ENCODE results near the gene VAMP8. TPM values are rescaled to one million over a fixed set of nuclear protein-coding genes. Genes with fewer than 3 reads are reported as not detected.

Gene VAMP8
- total RNA-seq = 100 to 1,000 TPM in 1 of 2 experiments, 10 to 100 TPM in 1; 98.5 to 107 TPM
- 100 to 1,000 TPM; 401 to 612 TPM for polyA plus RNA-seq

DNA sequence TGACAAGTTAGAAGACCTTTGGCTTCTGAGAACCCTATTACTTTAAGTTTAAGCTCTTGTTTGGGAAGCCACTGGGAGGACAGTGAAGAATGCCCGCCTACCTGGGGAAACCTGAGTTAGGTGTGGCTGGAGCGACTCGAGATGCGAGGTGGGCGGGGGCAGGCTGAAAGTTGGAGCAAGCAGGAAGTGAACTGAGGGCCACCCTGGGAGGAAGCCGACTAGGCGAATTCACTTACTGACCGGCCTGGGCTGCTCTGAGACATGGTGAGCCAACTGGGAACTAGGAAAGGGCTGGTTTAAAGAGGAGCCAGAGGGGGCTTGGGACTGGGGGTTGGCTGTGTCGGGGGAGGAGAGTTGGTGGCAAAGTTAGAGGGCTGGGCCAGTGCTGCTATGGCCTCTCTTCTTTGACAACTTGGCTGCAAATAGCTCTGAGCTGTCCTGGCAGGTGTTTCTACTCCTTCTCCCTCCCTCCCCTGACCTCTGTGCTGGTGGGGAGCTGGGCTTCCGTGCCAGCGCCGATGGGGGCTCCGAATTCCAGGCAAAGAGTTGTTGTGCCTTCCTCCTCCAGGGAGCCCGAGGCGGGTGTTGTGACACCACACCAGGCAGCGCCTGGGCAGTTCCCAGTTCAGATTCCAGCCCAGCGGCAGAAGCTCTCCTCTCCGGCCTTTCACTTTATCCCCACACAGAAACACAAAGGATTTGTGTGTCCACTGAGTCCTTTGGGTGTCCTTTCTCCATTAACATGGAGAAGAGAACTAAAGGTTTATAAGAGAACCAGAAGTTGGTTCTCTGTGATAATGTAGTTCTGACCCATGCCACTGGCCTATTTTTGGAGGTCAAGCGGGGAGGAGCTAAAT lies at the start of gene VAMP8:
TSS of gene VAMP8 (plus strand) at position 201 of the 857 bp plus-strand sequence. CDS start at position 262, 61 bp downstream.
- H3K27ac ChIP-seq (ENCODE audit: low read depth, low read length) = peak within 1 kb of the TSS; percentile 76
- ChIA-PET POLR2A (ENCODE audit: partially characterized antibody) (interaction anchor here (1.0 to 5.7 kb wide), 17 partner anchors 9 to 250 kb away, joined by 3 to 50 read pairs (median 6); partner anchors contain the start of genes C2orf68, GGCX, MAT2A and RNF181), CTCF (ENCODE audit: partially characterized antibody) (interaction anchor here (0.5 to 3.1 kb wide), 5 partner anchors 11 to 279 kb away, joined by 3 to 8 read pairs (median 5); no protein-coding TSS in a partner anchor)
- intact Hi-C loops (cut with micrococcal nuclease) = loop anchor here (1.0 to 2.0 kb wide), 3 partner anchors 16 to 25 kb away; partner anchors contain the start of genes GGCX, RNF181 and TMEM150A
- no peaks in the 10 kb centered on the region for H3K27me3 ChIP-seq (ENCODE audit: insufficient read depth, low read length)
- peak within 1 kb of the TSS; percentile 62 to 86 for H3K4me3 ChIP-seq (ENCODE audit: low read length in 2 of 2)
- DNase-seq = peak; percentile 48 to 75 (median 57)
- peak within 1 kb of the TSS; percentile 86 to 98 (median 93) for H3K27ac Mint-ChIP-seq
- H3K4me1 ChIP-seq (ENCODE audit: insufficient read depth, low read length) = peaks cover 30% of the 10 kb centered on the region
- peak within 1 kb of the TSS; percentile 90 to 98 (median 96) for H3K4me3 Mint-ChIP-seq
- H3K36me3 Mint-ChIP-seq = peaks cover 21 to 23% of the 10 kb centered on the region in 2 donors
- H3K9me3 ChIP-seq (ENCODE audit: control insufficient read depth in 1 of 2, low read length in 2 of 2) = no peaks in the 10 kb centered on the region
- H3K27me3 Mint-ChIP-seq = no peaks in the 10 kb centered on the region
- peaks cover 20 to 48% (median 36%) of the 10 kb centered on the region in 4 donors for H3K4me1 Mint-ChIP-seq
- H3K36me3 ChIP-seq (ENCODE audit: insufficient read depth, low read length) = peaks cover 12% of the 10 kb centered on the region
- H3K9me3 Mint-ChIP-seq = no peaks in the 10 kb centered on the region

DNA sequence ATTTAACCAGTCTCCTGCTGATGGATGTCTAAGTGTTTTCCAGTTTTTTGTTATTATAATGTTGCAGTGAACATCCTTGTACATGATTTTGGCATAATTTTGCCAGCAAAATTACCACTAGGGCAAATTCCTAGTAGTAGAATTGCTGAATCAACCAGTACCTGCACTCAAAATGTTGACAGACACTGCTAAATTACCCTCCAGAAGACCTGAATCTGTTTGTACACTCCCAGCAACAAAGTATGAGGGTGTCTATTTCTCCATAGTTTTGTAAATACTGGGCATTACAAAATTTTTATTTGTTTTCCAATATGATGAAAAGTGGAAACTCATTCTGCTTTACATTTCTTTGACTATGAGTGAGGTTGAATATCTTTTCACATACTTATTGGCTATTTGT lies 49.6 kb upstream of the VAMP8 start:
- H3K36me3 ChIP-seq (ENCODE audit: insufficient read depth, low read length) = no peaks in the 10 kb centered on the region
- H3K9me3 ChIP-seq (ENCODE audit: control insufficient read depth in 1 of 2, low read length in 2 of 2) = no peaks in the 10 kb centered on the region
- intact Hi-C loops (cut with micrococcal nuclease) = no loop called here
- ChIA-PET POLR2A (ENCODE audit: partially characterized antibody) (no interaction called here), CTCF (ENCODE audit: partially characterized antibody) (no interaction called here)
- H3K4me3 ChIP-seq (ENCODE audit: low read length in 2 of 2) = no peak overlapping the region
- Mint-ChIP-seq H3K4me3 (no peak overlapping the region), H3K36me3 (no peaks in the 10 kb centered on the region), H3K9me3 (no peaks in the 10 kb centered on the region), H3K4me1 (no peaks in the 10 kb centered on the region), H3K27me3 (peaks cover 3 to 7% of the 10 kb centered on the region in 2 donors), H3K27ac (no peak overlapping the region)
- H3K27ac ChIP-seq (ENCODE audit: low read depth, low read length) = no peak overlapping the region
- no peaks in the 10 kb centered on the region for H3K27me3 ChIP-seq (ENCODE audit: insufficient read depth, low read length)
- no peaks in the 10 kb centered on the region for H3K4me1 ChIP-seq (ENCODE audit: insufficient read depth, low read length)
- DNase-seq = no peak

DNA sequence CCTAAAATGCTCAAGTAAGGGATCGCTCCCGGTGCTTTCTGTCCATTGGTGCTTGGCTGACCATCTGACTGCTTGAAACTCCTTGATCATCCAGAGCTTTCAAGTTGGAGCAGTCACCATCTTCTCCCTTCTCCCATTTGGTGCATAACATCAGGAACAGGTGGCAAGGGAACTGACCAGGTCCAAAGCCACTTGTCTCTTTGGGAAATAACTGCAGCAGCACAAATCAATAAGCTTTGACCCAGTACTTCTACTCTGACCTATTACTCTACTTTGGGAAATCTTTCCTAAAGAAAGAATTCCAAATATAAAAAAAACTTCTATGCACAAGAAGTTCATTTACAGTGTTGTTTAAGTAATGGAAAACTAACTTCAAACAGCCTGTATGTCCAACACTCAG lies 49.0 kb upstream of the VAMP8 start:
- Histone ChIP-seq H3K27me3 (ENCODE audit: insufficient read depth, low read length) (no peaks in the 10 kb centered on the region), H3K9me3 (ENCODE audit: control insufficient read depth in 1 of 2, low read length in 2 of 2) (no peaks in the 10 kb centered on the region), H3K36me3 (ENCODE audit: insufficient read depth, low read length) (no peaks in the 10 kb centered on the region), H3K27ac (ENCODE audit: low read depth, low read length) (no peak overlapping the region), H3K4me1 (ENCODE audit: insufficient read depth, low read length) (no peaks in the 10 kb centered on the region), H3K4me3 (ENCODE audit: low read length in 2 of 2) (no peak overlapping the region)
- Mint-ChIP-seq H3K4me1 (no peaks in the 10 kb centered on the region), H3K36me3 (no peaks in the 10 kb centered on the region), H3K27ac (no peak overlapping the region), H3K27me3 (peaks cover 3 to 7% of the 10 kb centered on the region in 2 donors), H3K9me3 (no peaks in the 10 kb centered on the region), H3K4me3 (no peak overlapping the region)
- ChIA-PET CTCF (ENCODE audit: partially characterized antibody) (no interaction called here), POLR2A (ENCODE audit: partially characterized antibody) (interaction anchor here (1.8 kb wide), 1 partner anchor 10 kb away, joined by 8 read pairs; the partner anchor contains the start of gene MAT2A)
- no peak for DNase-seq
- intact Hi-C loops (cut with micrococcal nuclease) = no loop called here

DNA sequence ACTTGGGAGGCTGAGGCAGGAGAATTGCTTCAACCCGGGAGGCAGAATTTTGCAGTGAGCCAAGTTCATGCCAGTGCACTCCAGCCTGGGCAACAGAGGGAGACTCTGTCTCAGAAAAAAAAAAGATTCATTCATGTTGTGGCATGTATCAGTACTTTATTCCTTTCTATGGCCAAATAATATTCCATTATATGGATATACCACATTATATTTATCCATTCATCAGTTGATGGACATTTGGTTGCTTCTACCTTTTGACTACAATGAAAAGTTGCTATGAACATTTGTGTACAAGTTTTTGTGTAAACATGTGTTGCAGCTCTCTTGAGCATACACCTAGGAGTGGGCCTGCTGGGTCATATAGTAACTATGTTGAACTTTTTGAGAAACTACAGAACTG lies 47.6 kb upstream of the VAMP8 start:
- intact Hi-C loops (cut with micrococcal nuclease) = no loop called here
- no peak overlapping the region for H3K4me3 ChIP-seq (ENCODE audit: low read length in 2 of 2)
- H3K27me3 ChIP-seq (ENCODE audit: insufficient read depth, low read length) = no peaks in the 10 kb centered on the region
- no peaks in the 10 kb centered on the region for H3K36me3 ChIP-seq (ENCODE audit: insufficient read depth, low read length)
- Mint-ChIP-seq H3K4me1 (no peaks in the 10 kb centered on the region), H3K9me3 (no peaks in the 10 kb centered on the region), H3K27me3 (peaks cover 3 to 7% of the 10 kb centered on the region in 2 donors), H3K4me3 (no peak overlapping the region), H3K36me3 (no peaks in the 10 kb centered on the region), H3K27ac (no peak overlapping the region)
- H3K27ac ChIP-seq (ENCODE audit: low read depth, low read length) = no peak overlapping the region
- no peaks in the 10 kb centered on the region for H3K4me1 ChIP-seq (ENCODE audit: insufficient read depth, low read length)
- DNase-seq = no peak
- POLR2A ChIA-PET (ENCODE audit: partially characterized antibody) = interaction anchor here (1.8 kb wide), 1 partner anchor 8 kb away, joined by 8 read pairs; the partner anchor contains the start of gene MAT2A
- CTCF ChIA-PET (ENCODE audit: partially characterized antibody) = interaction anchor here (0.9 kb wide), 1 partner anchor 9 kb away, joined by 3 read pairs; the partner anchor contains the start of gene MAT2A
- H3K9me3 ChIP-seq (ENCODE audit: control insufficient read depth in 1 of 2, low read length in 2 of 2) = no peaks in the 10 kb centered on the region

DNA sequence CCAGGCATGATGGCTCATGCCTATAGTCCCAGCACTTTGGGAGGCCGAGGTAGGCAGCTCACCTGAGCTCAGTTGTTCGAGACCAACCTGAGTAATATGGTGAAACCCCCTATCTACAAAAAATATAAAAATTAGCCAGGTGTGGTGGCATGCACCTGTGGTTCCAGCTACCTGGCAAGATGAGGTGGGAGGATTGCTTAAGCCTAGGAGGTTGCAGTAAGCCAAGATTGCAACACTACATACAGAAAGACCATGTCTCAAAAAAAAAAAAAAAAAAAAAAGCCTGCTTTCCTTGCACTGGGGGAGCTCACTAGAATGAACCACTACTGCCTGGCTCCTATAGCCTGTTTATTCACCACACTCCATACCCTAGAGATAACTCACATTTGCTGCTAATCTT lies 45.8 kb upstream of the VAMP8 start:
- Mint-ChIP-seq H3K36me3 (no peaks in the 10 kb centered on the region), H3K4me3 (no peak overlapping the region), H3K27me3 (peaks cover 3 to 4% of the 10 kb centered on the region in 2 donors), H3K4me1 (peaks cover 0 to 4% (median 2%) of the 10 kb centered on the region in 4 donors), H3K9me3 (no peaks in the 10 kb centered on the region), H3K27ac (no peak overlapping the region)
- Histone ChIP-seq H3K4me1 (ENCODE audit: insufficient read depth, low read length) (no peaks in the 10 kb centered on the region), H3K27ac (ENCODE audit: low read depth, low read length) (no peak overlapping the region), H3K9me3 (ENCODE audit: control insufficient read depth in 1 of 2, low read length in 2 of 2) (no peaks in the 10 kb centered on the region), H3K4me3 (ENCODE audit: low read length in 2 of 2) (no peak overlapping the region), H3K27me3 (ENCODE audit: insufficient read depth, low read length) (no peaks in the 10 kb centered on the region), H3K36me3 (ENCODE audit: insufficient read depth, low read length) (no peaks in the 10 kb centered on the region)
- CTCF ChIA-PET (ENCODE audit: partially characterized antibody) = no interaction called here
- intact Hi-C loops (cut with micrococcal nuclease) = no loop called here
- POLR2A ChIA-PET (ENCODE audit: partially characterized antibody) = interaction anchor here (0.6 to 0.7 kb wide), 2 partner anchors 51 to 664 kb away, joined by 3 read pairs; partner anchors contain the start of gene IMMT
- DNase-seq = no peak

DNA sequence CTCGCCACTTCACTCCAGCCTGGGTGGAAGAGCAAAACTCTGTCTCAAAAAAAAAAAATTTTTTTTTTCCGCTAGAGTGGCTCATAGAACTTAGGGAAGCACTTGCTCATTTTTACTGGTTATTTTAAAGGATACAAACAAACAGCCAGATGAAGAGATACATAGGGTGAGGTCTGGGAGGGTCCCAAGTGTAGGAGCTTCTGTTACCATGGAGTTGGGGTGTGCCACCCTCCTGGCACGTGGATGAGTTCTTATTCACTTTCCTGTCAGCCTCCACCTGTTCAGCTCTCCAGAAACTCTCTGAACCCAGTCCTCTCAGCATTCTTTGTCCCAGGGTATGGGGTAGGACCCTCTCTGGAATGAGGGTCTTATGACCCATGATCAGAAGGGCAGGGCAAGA lies 43.3 kb upstream of the VAMP8 start:
- no peak overlapping the region for H3K27ac ChIP-seq (ENCODE audit: low read depth, low read length)
- ChIA-PET POLR2A (ENCODE audit: partially characterized antibody) (interaction anchor here (1.0 to 1.3 kb wide), 2 partner anchors 9 to 115 kb away, joined by 3 to 4 read pairs; partner anchors contain the start of gene SH2D6), CTCF (ENCODE audit: partially characterized antibody) (interaction anchor here (12.4 kb wide), 1 partner anchor 19 kb away, joined by 144 read pairs; no protein-coding TSS in a partner anchor)
- DNase-seq = no peak
- no peaks in the 10 kb centered on the region for H3K9me3 ChIP-seq (ENCODE audit: control insufficient read depth in 1 of 2, low read length in 2 of 2)
- H3K4me3 ChIP-seq (ENCODE audit: low read length in 2 of 2) = no peak overlapping the region
- H3K36me3 ChIP-seq (ENCODE audit: insufficient read depth, low read length) = no peaks in the 10 kb centered on the region
- H3K27me3 Mint-ChIP-seq = peaks cover 0 to under 1% of the 10 kb centered on the region in 2 donors
- no peak overlapping the region for H3K4me3 Mint-ChIP-seq
- H3K27me3 ChIP-seq (ENCODE audit: insufficient read depth, low read length) = no peaks in the 10 kb centered on the region
- intact Hi-C loops (cut with micrococcal nuclease) = no loop called here
- H3K4me1 ChIP-seq (ENCODE audit: insufficient read depth, low read length) = peaks cover 12% of the 10 kb centered on the region
- H3K27ac Mint-ChIP-seq = peak overlapping the region in 1 of 7 donors; percentile 47
- H3K9me3 Mint-ChIP-seq = peaks cover 0 to 2% (median 0%) of the 10 kb centered on the region in 8 donors
- H3K36me3 Mint-ChIP-seq = peaks cover 0 to 8% of the 10 kb centered on the region in 2 donors
- H3K4me1 Mint-ChIP-seq = peaks cover 6 to 17% (median 14%) of the 10 kb centered on the region in 4 donors

DNA sequence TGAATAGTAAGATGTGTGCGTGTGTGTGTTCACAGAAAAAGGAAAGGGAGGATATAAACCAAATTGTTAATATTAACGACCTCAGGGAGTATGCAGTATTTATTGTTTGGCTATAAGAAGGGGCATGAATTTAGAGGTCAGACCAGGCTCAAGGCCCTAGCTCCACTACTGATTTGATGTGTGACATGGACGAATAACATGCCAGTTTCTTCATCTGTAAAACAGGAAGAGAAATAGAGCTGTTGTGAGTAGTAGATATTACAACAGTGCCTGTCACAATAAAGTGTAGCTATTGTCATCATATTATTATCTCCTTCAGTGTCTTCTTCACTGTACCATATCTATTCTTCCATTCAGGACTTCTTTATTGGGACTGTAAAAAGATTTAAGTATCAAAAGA lies 42.5 kb upstream of the VAMP8 start:
- POLR2A ChIA-PET (ENCODE audit: partially characterized antibody) = interaction anchor here (1.0 to 1.3 kb wide), 2 partner anchors 9 to 116 kb away, joined by 3 to 4 read pairs; partner anchors contain the start of gene SH2D6
- H3K27ac Mint-ChIP-seq = peak overlapping the region in 1 of 7 donors; percentile 57

More for the DNA sequence above, 42.5 kb upstream of the VAMP8 start:
- peaks cover 0 to 3% (median 0%) of the 10 kb centered on the region in 8 donors for H3K9me3 Mint-ChIP-seq
- H3K9me3 ChIP-seq (ENCODE audit: control insufficient read depth in 1 of 2, low read length in 2 of 2) = no peaks in the 10 kb centered on the region
- peaks cover 12% of the 10 kb centered on the region for H3K4me1 ChIP-seq (ENCODE audit: insufficient read depth, low read length)
- H3K27me3 Mint-ChIP-seq = no peaks in the 10 kb centered on the region
- no peaks in the 10 kb centered on the region for H3K36me3 ChIP-seq (ENCODE audit: insufficient read depth, low read length)
- intact Hi-C loops (cut with micrococcal nuclease) = no loop called here
- peaks cover 6 to 24% (median 15%) of the 10 kb centered on the region in 4 donors for H3K4me1 Mint-ChIP-seq
- H3K4me3 Mint-ChIP-seq = no peak overlapping the region
- H3K27ac ChIP-seq (ENCODE audit: low read depth, low read length) = no peak overlapping the region
- CTCF ChIA-PET (ENCODE audit: partially characterized antibody) = interaction anchor here (12.4 kb wide), 1 partner anchor 18 kb away, joined by 144 read pairs; no protein-coding TSS in a partner anchor
- no peak for DNase-seq
- no peak overlapping the region for H3K4me3 ChIP-seq (ENCODE audit: low read length in 2 of 2)
- H3K27me3 ChIP-seq (ENCODE audit: insufficient read depth, low read length) = no peaks in the 10 kb centered on the region
- H3K36me3 Mint-ChIP-seq = peaks cover 0 to 11% of the 10 kb centered on the region in 2 donors
